HEK293 (cell line): ENCODE measurements around the gene EHD1.

Experiments
- ZBTB21 ChIP-seq: fragments of 450-650 bp; formaldehyde crosslinking; IDR thresholded peaks from 2 replicates; pipeline ENCODE4 v1.5.1; 2017; ENCODE audit warnings: missing biosample characterization, missing genetic modification characterization
- TF ChIP-seq, protein P1 (sequence below): sonication (generic); formaldehyde crosslinking; IDR thresholded peaks from 2 replicates; pipeline ENCODE4 v1.8.1; 2022; ENCODE audit warnings: mild to moderate bottlenecking, moderate library complexity, missing genetic modification reagents

- no peak for TF ChIP-seq ZBTB21 (tag by site-specific recombination)
- TF ChIP-seq, protein P1, sequence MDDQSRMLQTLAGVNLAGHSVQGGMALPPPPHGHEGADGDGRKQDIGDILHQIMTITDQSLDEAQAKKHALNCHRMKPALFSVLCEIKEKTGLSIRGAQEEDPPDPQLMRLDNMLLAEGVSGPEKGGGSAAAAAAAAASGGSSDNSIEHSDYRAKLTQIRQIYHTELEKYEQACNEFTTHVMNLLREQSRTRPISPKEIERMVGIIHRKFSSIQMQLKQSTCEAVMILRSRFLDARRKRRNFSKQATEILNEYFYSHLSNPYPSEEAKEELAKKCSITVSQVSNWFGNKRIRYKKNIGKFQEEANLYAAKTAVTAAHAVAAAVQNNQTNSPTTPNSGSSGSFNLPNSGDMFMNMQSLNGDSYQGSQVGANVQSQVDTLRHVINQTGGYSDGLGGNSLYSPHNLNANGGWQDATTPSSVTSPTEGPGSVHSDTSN (CRISPR knock-in tag), result no peak
These were observed 951 bp upstream of the EHD1 start for GRCh38 chr11:64879244-64879900.
